HEK293T (cell line): ENCODE results near the gene ADAR.

Source experiments
- CTCF ChIA-PET: fragments of 350-600 bp; formaldehyde crosslinking; extraction: SDS; loops from one replicate; lab custom pipeline; 2021; ENCODE audit warnings: antibody characterized with exemption, inconsistent platforms; lab: Yijun Ruan, JAX
- POLR2A ChIA-PET: fragments of 350-600 bp; formaldehyde crosslinking; extraction: SDS; loops from one replicate; lab custom pipeline; 2020; ENCODE audit warnings: antibody characterized with exemption, inconsistent platforms; lab: Yijun Ruan, JAX
- DNase-seq: peaks from one replicate; pipeline ENCODE4 v3.0.0; 2012; ENCODE audit warnings: mixed read lengths; ENCODE audit errors: extremely low spot score
- ARNT ChIP-seq: fragments of 450-650 bp; IDR thresholded peaks from 2 replicates; pipeline ENCODE4 v1.6.1; 2017; ENCODE audit warnings: mild to moderate bottlenecking
- BHLHE40 ChIP-seq: fragments of 450-650 bp; IDR thresholded peaks from 2 replicates; pipeline ENCODE4 v1.6.1; 2016; ENCODE audit warnings: mild to moderate bottlenecking, moderate library complexity, borderline replicate concordance
- CTBP1 ChIP-seq: fragments of 450-650 bp; IDR thresholded peaks from 2 replicates; pipeline ENCODE4 v1.6.1; 2016; ENCODE audit warnings: borderline replicate concordance
- ELF4 ChIP-seq: fragments of 450-650 bp; IDR thresholded peaks from 2 replicates; pipeline ENCODE4 v1.6.1; 2017; ENCODE audit warnings: antibody characterized with exemption
- FOXA1 ChIP-seq: fragments of 450-650 bp; IDR thresholded peaks from 2 replicates; pipeline ENCODE4 v1.6.1; 2016; ENCODE audit warnings: mild to moderate bottlenecking
- FOXK2 ChIP-seq: fragments of 450-650 bp; IDR thresholded peaks from 2 replicates; pipeline ENCODE4 v1.6.1; 2016; ENCODE audit warnings: mild to moderate bottlenecking
- FOXM1 ChIP-seq: fragments of 450-650 bp; IDR thresholded peaks from 2 replicates; pipeline ENCODE4 v1.6.1; 2017; ENCODE audit warnings: mild to moderate bottlenecking, borderline replicate concordance
- HDGF ChIP-seq: fragments of 450-650 bp; IDR thresholded peaks from 2 replicates; pipeline ENCODE4 v1.6.1; 2017; ENCODE audit warnings: antibody characterized with exemption, borderline replicate concordance
- L3MBTL2 ChIP-seq: fragments of 450-650 bp; conservative IDR thresholded peaks from 2 replicates; pipeline ENCODE4 v1.6.1; 2016; ENCODE audit warnings: mild to moderate bottlenecking
- LEF1 ChIP-seq: fragments of 450-650 bp; IDR thresholded peaks from 2 replicates; pipeline ENCODE4 v1.6.1; 2017; ENCODE audit warnings: mild to moderate bottlenecking, borderline replicate concordance
- NFRKB ChIP-seq: fragments of 450-650 bp; IDR thresholded peaks from 2 replicates; pipeline ENCODE4 v1.6.1; 2016; ENCODE audit warnings: mild to moderate bottlenecking, moderate library complexity
- SP1 ChIP-seq: fragments of 450-650 bp; IDR thresholded peaks from 2 replicates; pipeline ENCODE4 v1.6.1; 2017
- SUZ12 ChIP-seq: fragments of 450-650 bp; IDR thresholded peaks from 2 replicates; pipeline ENCODE4 v1.6.1; 2016; ENCODE audit warnings: mild to moderate bottlenecking
- TARDBP ChIP-seq: fragments of 450-650 bp; IDR thresholded peaks from 2 replicates; pipeline ENCODE4 v1.6.1; 2016
- ZNF384 ChIP-seq: fragments of 450-650 bp; IDR thresholded peaks from 2 replicates; pipeline ENCODE4 v1.6.1; 2016
- TF ChIP-seq, protein P1 (sequence below): fragments of 450-650 bp; IDR thresholded peaks from 2 replicates; pipeline ENCODE4 v1.6.1; 2016

ADAR gene

DNA sequence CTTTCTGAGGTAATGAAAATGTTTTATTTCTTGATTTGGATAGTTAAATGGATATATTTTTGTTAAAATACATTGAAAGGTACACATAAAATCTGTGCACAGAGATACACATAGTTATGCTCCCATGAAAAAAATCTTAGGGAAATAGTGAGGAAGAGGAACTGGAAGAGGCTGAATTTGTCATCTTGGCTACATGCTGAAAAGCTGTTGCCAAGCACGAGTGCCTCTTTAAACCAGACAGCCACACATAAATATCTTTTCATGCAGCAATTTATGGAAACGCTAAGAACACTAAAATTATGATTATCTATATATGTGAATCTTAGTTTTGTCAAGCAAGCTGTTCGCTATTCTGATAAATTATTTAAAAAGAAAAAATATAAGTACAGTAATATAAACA, 12.8 kb upstream of the ADAR start:
- TF ChIP-seq SP1, result no peak
- no peak for TF ChIP-seq HDGF
- no peak for TF ChIP-seq BHLHE40
- no peak for TF ChIP-seq CTBP1
- TF ChIP-seq TARDBP, result no peak
- TF ChIP-seq FOXA1, result no peak
- TF ChIP-seq ZNF384, result no peak
- TF ChIP-seq FOXK2, result no peak
- no peak for TF ChIP-seq ARNT
- CTCF ChIA-PET, result no interaction called here
- POLR2A ChIA-PET, result interaction anchor here (1.7 kb wide), 1 partner anchor 9 kb away, joined by 3 read pairs; no protein-coding TSS in a partner anchor
- DNase-seq, result no peak

DNA sequence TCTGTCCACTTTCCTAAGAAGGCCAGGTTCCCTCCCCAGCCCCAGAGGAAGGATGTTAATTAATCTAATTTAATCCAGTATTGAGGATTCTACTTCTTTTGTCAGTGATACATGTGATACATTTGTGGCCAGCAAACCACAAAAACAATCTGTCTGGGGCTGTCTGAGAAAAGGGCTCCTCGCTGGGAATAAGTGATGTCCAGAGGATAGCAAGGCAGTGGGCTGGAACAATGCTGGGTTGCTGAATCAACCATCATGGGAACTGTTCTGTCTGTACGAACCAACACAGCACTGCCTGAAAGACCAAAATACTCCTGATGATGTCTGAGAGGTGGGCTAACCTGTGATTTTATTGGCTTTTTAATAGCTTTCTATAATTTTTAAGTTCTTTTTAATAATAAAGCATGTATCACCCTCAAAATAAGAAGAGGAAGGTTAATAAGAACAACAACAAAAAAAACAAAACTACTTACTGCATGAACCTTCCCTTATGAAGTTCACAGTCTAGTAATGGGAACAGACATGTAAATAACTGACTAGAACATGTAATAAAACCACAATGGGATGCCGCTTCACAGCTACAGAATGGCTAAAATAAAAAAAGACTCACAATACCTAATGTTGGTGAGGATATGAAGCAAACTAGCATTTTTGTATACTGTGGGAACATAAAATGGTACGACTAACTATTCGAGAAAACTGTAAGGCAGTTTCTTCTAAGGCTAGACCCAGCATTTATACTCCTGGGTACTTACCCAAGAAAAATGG, 11.4 kb upstream of the ADAR start:
- ChIA-PET CTCF (no interaction called here), POLR2A (interaction anchor here (1.7 kb wide), 1 partner anchor 8 kb away, joined by 3 read pairs; no protein-coding TSS in a partner anchor)
- TF ChIP-seq ZNF384, result no peak
- TF ChIP-seq ARNT, result no peak
- TF ChIP-seq TARDBP, result no peak
- no peak for TF ChIP-seq NFRKB
- DNase-seq, result no peak

DNA sequence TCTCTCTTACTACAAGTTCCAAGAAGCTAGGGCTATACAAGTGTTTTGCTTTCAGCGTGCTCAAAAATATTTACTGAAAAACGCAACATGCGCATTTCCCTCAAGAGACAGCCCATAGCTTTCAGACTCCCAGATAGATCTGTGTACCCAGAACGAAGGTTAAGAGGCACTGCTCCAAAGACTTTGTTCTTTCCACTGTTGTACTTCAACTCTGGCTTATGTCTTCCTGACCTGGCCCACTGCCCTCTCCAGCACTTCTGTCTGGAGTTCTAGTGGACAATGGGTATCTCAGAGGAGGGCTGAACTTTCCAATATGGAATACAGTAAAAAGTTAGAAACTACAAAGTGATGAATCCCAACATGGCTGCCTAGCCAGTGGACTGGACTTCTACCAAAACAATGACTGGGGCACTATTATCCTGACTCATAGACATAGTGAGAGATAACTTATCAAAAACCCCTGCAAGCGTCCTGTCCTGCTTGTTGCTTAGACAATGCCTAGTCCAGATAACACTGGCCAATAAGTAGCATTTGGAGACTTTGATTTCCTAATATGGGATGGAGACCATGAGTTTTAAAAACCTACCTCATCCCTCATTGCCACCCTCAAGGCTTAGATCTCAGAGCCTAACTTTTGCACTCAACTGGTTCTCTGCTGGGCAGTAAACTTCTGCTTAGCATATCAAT, 8.8 kb upstream of the ADAR start:
- CTCF ChIA-PET, result no interaction called here

DNA sequence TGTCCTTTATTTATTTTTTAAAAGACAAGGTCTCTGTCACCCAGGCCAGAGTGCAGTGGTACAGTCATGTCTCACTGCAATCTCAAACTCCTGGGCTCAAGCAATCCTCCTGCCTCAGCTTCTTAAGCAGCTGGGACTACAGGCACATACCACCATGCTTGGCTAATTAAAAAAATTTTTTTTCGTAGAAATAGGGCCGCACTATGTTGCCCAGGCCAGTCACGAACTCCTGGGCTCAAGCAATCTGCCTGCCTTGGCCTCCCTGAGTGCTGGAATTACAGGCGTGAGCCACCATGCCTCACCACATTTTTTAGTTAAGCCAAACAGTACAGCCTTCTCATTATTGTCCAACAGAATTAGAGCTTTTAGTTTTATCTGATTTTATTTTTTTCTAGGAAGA, 7.4 kb upstream of the ADAR start:
- no peak for DNase-seq
- ChIA-PET POLR2A (no interaction called here), CTCF (no interaction called here)
- TF ChIP-seq FOXK2 (no peak), L3MBTL2 (no peak), ELF4 (no peak), SP1 (no peak), FOXM1 (no peak), NFRKB (no peak), HDGF (no peak), LEF1 (no peak), ZNF384 (no peak), BHLHE40 (no peak), FOXA1 (no peak), TARDBP (no peak)
- TF ChIP-seq, protein P1, sequence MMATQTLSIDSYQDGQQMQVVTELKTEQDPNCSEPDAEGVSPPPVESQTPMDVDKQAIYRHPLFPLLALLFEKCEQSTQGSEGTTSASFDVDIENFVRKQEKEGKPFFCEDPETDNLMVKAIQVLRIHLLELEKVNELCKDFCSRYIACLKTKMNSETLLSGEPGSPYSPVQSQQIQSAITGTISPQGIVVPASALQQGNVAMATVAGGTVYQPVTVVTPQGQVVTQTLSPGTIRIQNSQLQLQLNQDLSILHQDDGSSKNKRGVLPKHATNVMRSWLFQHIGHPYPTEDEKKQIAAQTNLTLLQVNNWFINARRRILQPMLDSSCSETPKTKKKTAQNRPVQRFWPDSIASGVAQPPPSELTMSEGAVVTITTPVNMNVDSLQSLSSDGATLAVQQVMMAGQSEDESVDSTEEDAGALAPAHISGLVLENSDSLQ, result no peak

More for the DNA sequence above, 8.8 kb upstream of the ADAR start:
- TF ChIP-seq, protein P1, result no peak
- TF ChIP-seq ZNF384 (no peak), LEF1 (no peak), BHLHE40 (no peak), FOXK2 (no peak), HDGF (no peak)
- no peak for DNase-seq
- POLR2A ChIA-PET, result no interaction called here

DNA sequence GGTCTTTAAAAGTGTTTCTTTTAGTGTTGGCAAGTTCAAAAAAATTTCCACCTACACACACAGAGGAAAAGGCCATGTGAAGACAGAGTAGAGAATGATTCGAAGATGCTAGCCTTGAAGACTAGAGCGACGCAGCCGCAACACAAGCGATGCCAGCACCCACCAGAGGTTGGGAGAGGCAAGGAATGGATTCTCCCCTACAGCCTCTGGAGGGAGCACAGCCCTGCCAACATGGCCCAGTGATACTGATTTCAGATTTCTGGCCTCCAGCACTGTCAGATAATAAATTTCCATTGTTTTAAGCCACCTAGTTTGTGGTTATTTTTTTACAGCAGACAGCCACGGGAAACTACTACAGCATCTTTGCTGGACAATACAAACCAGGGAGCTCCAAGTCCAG, 6.9 kb upstream of the ADAR start:
- POLR2A ChIA-PET, result no interaction called here
- CTCF ChIA-PET, result no interaction called here
- no peak for TF ChIP-seq ELF4
- TF ChIP-seq TARDBP, result no peak
- no peak for TF ChIP-seq CTBP1
- TF ChIP-seq SUZ12, result no peak
- TF ChIP-seq ZNF384, result no peak
- TF ChIP-seq HDGF, result no peak
- TF ChIP-seq BHLHE40, result no peak
- TF ChIP-seq SP1, result no peak
- TF ChIP-seq FOXK2, result no peak
- TF ChIP-seq LEF1, result no peak
- TF ChIP-seq FOXA1, result no peak
- no peak for TF ChIP-seq ARNT
- no peak for TF ChIP-seq L3MBTL2
- TF ChIP-seq, protein P1, result no peak
- TF ChIP-seq NFRKB, result no peak
- TF ChIP-seq FOXM1, result no peak
- DNase-seq, result no peak

DNA sequence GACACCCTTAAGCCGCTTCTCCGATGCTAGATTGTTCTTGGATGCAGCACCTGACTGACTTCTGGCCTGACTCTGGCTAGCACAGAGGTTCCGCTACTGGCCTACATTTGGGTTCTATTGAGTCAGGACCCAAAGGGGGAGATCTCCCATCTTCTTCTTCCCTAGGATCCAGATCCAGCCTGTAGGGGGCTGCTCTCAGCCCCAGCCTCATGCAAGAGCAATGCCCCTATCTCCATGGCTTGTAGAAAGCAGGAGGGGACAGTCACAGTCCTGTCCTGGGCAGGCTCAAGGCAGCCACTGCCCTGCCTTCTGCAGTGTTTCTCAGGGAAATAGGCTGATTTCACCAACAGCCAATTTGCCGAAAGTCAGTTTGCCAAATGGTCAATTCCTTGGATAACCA, 6.3 kb upstream of the ADAR start:
- ChIA-PET CTCF (no interaction called here), POLR2A (no interaction called here)
- no peak for TF ChIP-seq SP1
- TF ChIP-seq SUZ12, result no peak
- TF ChIP-seq FOXM1, result no peak
- TF ChIP-seq HDGF, result no peak
- no peak for TF ChIP-seq CTBP1
- TF ChIP-seq ELF4, result no peak
- no peak for TF ChIP-seq BHLHE40
- TF ChIP-seq FOXK2, result no peak
- no peak for TF ChIP-seq NFRKB
- TF ChIP-seq L3MBTL2, result no peak
- no peak for TF ChIP-seq FOXA1
- no peak for TF ChIP-seq ZNF384
- TF ChIP-seq, protein P1, result no peak
- TF ChIP-seq ARNT, result no peak
- TF ChIP-seq TARDBP, result no peak
- TF ChIP-seq LEF1, result no peak

More for the DNA sequence above, 6.3 kb upstream of the ADAR start:
- no peak for DNase-seq
